Testis (tissue), 3 donors: ENCODE measurements around the gene APCDD1. TPM values are rescaled to one million over a fixed set of nuclear protein-coding genes. Genes with fewer than 3 reads are reported as not detected.
"Not testable (repeated sequence)": the region's sequence is repeated elsewhere in the genome, so short reads cannot be mapped to it uniquely, and the experiment has no call there.

ENCODE experiments used
- DNase-seq: peaks from one replicate; pipeline ENCODE4 v3.0.0-alpha.2; 2019
- H3K27ac ChIP-seq, 2 donors: fragments of 200-600 bp; sonication (generic); one replicate each; pipeline ENCODE4 v1.5.1; 2019
- H3K27me3 ChIP-seq: fragments of 200-600 bp; sonication (generic); one replicate; pipeline ENCODE4 v1.5.1; 2019
- H3K36me3 ChIP-seq: fragments of 200-600 bp; sonication (generic); one replicate; pipeline ENCODE4 v1.5.1; 2017; ENCODE audit warnings: low read depth; ENCODE audit errors: missing control alignments
- H3K4me1 ChIP-seq: fragments of 200-600 bp; sonication (generic); one replicate; pipeline ENCODE4 v1.5.1; 2019
- H3K4me3 ChIP-seq, 2 donors: fragments of 200-600 bp; sonication (generic); one replicate each; pipeline ENCODE4 v1.5.1; 2017 to 2019
- H3K9me3 ChIP-seq: fragments of 200-600 bp; sonication (generic); one replicate; pipeline ENCODE4 v1.5.1; 2017
- CTCF ChIP-seq, 3 experiments: fragments of 450-650 bp in 2 of 3; fragments of 200-600 bp in 1 of 3; sonication (generic) in 1 of 3; IDR thresholded peaks; one replicate each; pipeline ENCODE4 v1.5.1; 2016 to 2019; ENCODE audit warnings: antibody characterized with exemption in 3 of 3, mild to moderate bottlenecking in 2 of 3, moderate library complexity in 1 of 3
- POLR2A ChIP-seq: fragments of 450-650 bp; IDR thresholded peaks from one replicate; pipeline ENCODE4 v1.6.1; 2017; ENCODE audit warnings: antibody characterized with exemption, mild to moderate bottlenecking, moderate library complexity
- WGBS, 2 donors: methylation state at CpG; one replicate each; pipeline ENCODE4 v1.1.5; 2018; 5-methylcytosine and 5-hydroxymethylcytosine counted together
- intact Hi-C: fragments of 100-400 bp; cut with DNase I; formaldehyde crosslinking; loops from one replicate; pipeline ENCODE4 v1.15.1; 2023; ENCODE audit warnings: low total_unique reads
- polyA plus RNA-seq: library from polyadenylated mRNA; stranded (reverse); fragments of 350-450 nt; fragmentation: Illumina TruSeq; extraction: RNeasy Lipid Tissue Mini Kit (QIAGEN cat#74804); gene quantifications from one replicate; pipeline ENCODE4 v1.2.3, GENCODE V29; 2014; ENCODE audit warnings: low read depth, low replicate concordance; ENCODE audit not compliant: insufficient read depth
- total RNA-seq, 2 donors: library from RNA; depleted of rRNA; stranded (reverse); fragments of >200 nt; gene quantifications; one replicate each; pipeline ENCODE4 v1.2.3, GENCODE V29; 2016

Gene APCDD1
- total and polyA plus RNA-seq, 3 donors from 2014 or later = 10.8 to 12.5 (median 11.2) TPM

- no peak for DNase-seq
- Histone ChIP-seq H3K27me3 (no peaks in the 10 kb centered on the region), H3K9me3 (no peaks in the 10 kb centered on the region), H3K27ac (no peak overlapping the region), H3K4me3 (no peak overlapping the region), H3K4me1 (peaks cover 4% of the 10 kb centered on the region), H3K36me3 (no peaks in the 10 kb centered on the region)
- WGBS, 2 donors = 86 to 96% methylated on average over 3 of the region's 3 CpGs
- TF ChIP-seq CTCF (IDR thresholded peaks at IDR 0.05) (no peak), POLR2A (no peak)
- intact Hi-C loops = no loop called here
These were observed 76.4 kb downstream of the APCDD1 start for GRCh38 chr18:10530852-10531251.

- no peaks in the 10 kb centered on the region for H3K9me3 ChIP-seq
- intact Hi-C loops = no loop called here
- no peaks in the 10 kb centered on the region for H3K27me3 ChIP-seq
- TF ChIP-seq CTCF (IDR thresholded peaks at IDR 0.05) (no peak), POLR2A (no peak)
- H3K36me3 ChIP-seq = no peaks in the 10 kb centered on the region
- H3K4me1 ChIP-seq = peaks cover 4% of the 10 kb centered on the region
- no peak for DNase-seq
- H3K4me3 ChIP-seq = no peak overlapping the region
- no peak overlapping the region for H3K27ac ChIP-seq
- 92 to 94% methylated on average over 2 of the region's 2 CpGs for WGBS, 2 donors
These were observed 78.7 kb downstream of the APCDD1 start for GRCh38 chr18:10533111-10533510.

- TF ChIP-seq CTCF (IDR thresholded peaks at IDR 0.05) = no peak
- no peak for TF ChIP-seq POLR2A
- H3K27me3 ChIP-seq = no peaks in the 10 kb centered on the region
- WGBS, 2 donors = 89 to 98% methylated on average over 2 of the region's 2 CpGs
- no peaks in the 10 kb centered on the region for H3K4me1 ChIP-seq
- H3K27ac ChIP-seq = no peak overlapping the region
- H3K9me3 ChIP-seq = no peaks in the 10 kb centered on the region
- H3K36me3 ChIP-seq = no peaks in the 10 kb centered on the region
- no peak for DNase-seq
- H3K4me3 ChIP-seq = no peak overlapping the region
- intact Hi-C loops = no loop called here
These were observed 81.8 kb downstream of the APCDD1 start for GRCh38 chr18:10536280-10536679.

GRCh38 chr18:10537765-10538164, 83.3 kb downstream of the APCDD1 start:
- Histone ChIP-seq H3K4me1 (peaks cover under 1% of the 10 kb centered on the region), H3K36me3 (no peaks in the 10 kb centered on the region)
- 78 to 88% methylated on average over 2 of the region's 2 CpGs for WGBS, 2 donors

GRCh38 chr18:10539124-10539523, 84.7 kb downstream of the APCDD1 start:
- 83 to 95% methylated on average over 5 of the region's 5 CpGs for WGBS, 2 donors
- H3K27ac ChIP-seq, H3K4me3 ChIP-seq, H3K4me1 ChIP-seq, intact Hi-C loops, DNase-seq, H3K36me3 ChIP-seq, H3K9me3 ChIP-seq, H3K27me3 ChIP-seq: not testable (repeated sequence)

More at GRCh38 chr18:10537765-10538164, 83.3 kb downstream of the APCDD1 start:
- no peak overlapping the region for H3K4me3 ChIP-seq
- TF ChIP-seq CTCF (IDR thresholded peaks at IDR 0.05) (no peak), POLR2A (no peak)
- H3K27me3 ChIP-seq = no peaks in the 10 kb centered on the region
- no peaks in the 10 kb centered on the region for H3K9me3 ChIP-seq
- no peak for DNase-seq
- H3K27ac ChIP-seq = no peak overlapping the region
- intact Hi-C loops = no loop called here

Other genes with a start within 250 kb of the APCDD1 start
- gene NAPG, start 71.4 kb downstream of the APCDD1 start, total RNA-seq = 10 to 100 TPM; 33.5 to 40.3 TPM
- gene NAPG, start 71.4 kb downstream of the APCDD1 start, polyA plus RNA-seq = 19.5 TPM